Neural crest cell (in vitro differentiated cells): ENCODE data around the gene SMAD3. TPM values are rescaled to one million over a fixed set of nuclear protein-coding genes. Genes with fewer than 3 reads are reported as not detected.

Experiments used
- DNase-seq: peaks from one replicate; pipeline ENCODE4 v3.0.0; 2021; ENCODE audit warnings: low read depth, mixed read lengths, low spot score
- H3K27ac Mint-ChIP-seq: one replicate; pipeline ENCODE4 v1.8.0; 2021; ENCODE audit warnings: mild to moderate bottlenecking, mixed read lengths; ENCODE audit not compliant: unreplicated experiment
- H3K27me3 Mint-ChIP-seq: 2 replicates; pipeline ENCODE4 v1.8.0; 2021; ENCODE audit warnings: low read depth, mild to moderate bottlenecking, mixed read lengths
- H3K36me3 Mint-ChIP-seq: 2 replicates; pipeline ENCODE4 v1.8.0; 2021; ENCODE audit warnings: low read depth, mild to moderate bottlenecking, mixed read lengths
- H3K4me1 Mint-ChIP-seq: 2 replicates; pipeline ENCODE4 v1.8.0; 2021; ENCODE audit warnings: mixed read lengths
- H3K4me3 Mint-ChIP-seq: one replicate; pipeline ENCODE4 v1.8.0; 2021; ENCODE audit warnings: mild to moderate bottlenecking, mixed read lengths
- H3K9me3 Mint-ChIP-seq: 2 replicates; pipeline ENCODE4 v1.8.0; 2021; ENCODE audit warnings: mixed read lengths
- total RNA-seq: library from RNA; stranded (reverse); gene quantifications from 2 replicates; pipeline ENCODE4 v1.2.1, GENCODE V29; 2021
- TF ChIP-seq, protein P1 (sequence below): fragments of 200-600 bp; sonication (generic); conservative IDR thresholded peaks from 2 replicates; pipeline ENCODE4 v1.5.0; 2021; ENCODE audit warnings: antibody characterized with exemption, mild to moderate bottlenecking

The SMAD3 gene
- total RNA-seq, 1 donor from 2014 or later = 39.5 TPM

DNA sequence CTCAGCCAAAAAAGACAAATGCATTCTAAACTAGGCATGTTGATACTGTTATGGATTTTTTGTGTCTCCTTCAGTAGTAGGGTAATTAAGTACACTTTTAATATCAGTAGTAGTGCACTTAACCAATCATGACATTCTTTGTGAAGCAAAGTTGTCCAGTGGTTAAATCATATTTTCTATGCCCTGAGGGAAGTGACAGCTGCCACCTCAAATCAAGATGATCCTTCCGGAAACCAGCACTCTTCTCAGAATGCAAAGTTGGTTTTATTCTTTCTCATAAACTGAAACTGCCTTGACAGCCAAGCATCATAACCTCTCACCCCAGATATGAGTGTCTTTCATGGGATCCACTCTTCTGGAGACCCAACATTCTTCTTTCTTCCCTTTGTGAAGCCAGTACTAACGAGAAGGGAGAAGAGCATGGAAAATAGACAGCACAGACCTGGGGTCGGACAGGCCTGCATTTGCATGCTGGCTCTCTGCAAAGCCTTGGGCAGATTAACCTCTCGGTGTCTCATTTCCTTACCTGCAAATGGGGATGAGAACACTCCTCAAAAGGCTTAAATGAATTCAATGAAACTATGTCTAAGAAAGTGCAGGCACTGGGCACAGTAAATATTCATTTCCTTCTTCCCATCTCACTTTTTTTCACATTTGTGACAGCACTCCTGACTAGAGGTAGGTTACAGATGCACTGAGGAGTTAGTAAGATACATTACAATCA is 175.9 kb downstream of the SMAD3 start:
- H3K4me1 Mint-ChIP-seq = peaks cover 18% of the 10 kb centered on the region
- H3K9me3 Mint-ChIP-seq = peaks cover 4% of the 10 kb centered on the region
- H3K4me3 Mint-ChIP-seq = no peak overlapping the region
- H3K27ac Mint-ChIP-seq = no peak overlapping the region
- H3K27me3 Mint-ChIP-seq = no peaks in the 10 kb centered on the region
- DNase-seq = no peak
- TF ChIP-seq, protein P1, sequence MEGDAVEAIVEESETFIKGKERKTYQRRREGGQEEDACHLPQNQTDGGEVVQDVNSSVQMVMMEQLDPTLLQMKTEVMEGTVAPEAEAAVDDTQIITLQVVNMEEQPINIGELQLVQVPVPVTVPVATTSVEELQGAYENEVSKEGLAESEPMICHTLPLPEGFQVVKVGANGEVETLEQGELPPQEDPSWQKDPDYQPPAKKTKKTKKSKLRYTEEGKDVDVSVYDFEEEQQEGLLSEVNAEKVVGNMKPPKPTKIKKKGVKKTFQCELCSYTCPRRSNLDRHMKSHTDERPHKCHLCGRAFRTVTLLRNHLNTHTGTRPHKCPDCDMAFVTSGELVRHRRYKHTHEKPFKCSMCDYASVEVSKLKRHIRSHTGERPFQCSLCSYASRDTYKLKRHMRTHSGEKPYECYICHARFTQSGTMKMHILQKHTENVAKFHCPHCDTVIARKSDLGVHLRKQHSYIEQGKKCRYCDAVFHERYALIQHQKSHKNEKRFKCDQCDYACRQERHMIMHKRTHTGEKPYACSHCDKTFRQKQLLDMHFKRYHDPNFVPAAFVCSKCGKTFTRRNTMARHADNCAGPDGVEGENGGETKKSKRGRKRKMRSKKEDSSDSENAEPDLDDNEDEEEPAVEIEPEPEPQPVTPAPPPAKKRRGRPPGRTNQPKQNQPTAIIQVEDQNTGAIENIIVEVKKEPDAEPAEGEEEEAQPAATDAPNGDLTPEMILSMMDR = no peak
- H3K36me3 Mint-ChIP-seq = peaks cover 13% of the 10 kb centered on the region

DNA sequence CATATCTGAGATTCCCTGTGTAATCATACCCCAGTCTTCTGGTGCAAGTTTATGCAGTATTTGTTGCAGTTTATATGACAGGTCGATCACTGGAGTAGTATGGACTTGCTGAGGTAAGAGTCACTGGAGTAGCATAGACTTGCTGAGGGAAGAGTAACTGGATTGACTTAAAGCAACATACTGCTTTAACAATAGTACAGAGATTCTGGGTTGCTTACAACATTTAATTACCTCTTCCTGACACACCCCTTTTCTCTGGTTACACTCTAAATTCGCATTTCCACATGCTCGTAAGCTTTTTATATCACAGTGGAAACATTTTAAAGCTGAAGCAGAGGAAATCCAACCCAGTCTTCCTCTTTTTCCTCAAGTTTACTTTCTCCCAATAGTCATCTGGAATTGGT is 177.3 kb downstream of the SMAD3 start:
- Mint-ChIP-seq H3K4me1 (peaks cover 18% of the 10 kb centered on the region), H3K9me3 (peaks cover 7% of the 10 kb centered on the region), H3K36me3 (peaks cover 22% of the 10 kb centered on the region), H3K4me3 (no peak overlapping the region), H3K27me3 (no peaks in the 10 kb centered on the region), H3K27ac (no peak overlapping the region)
- TF ChIP-seq, protein P1 = no peak
- no peak for DNase-seq

Other genes starting within 250 kb of the SMAD3 start
- 54.9 and 56.2 TPM in 2 replicates for gene AAGAB, start 189.1 kb downstream of the SMAD3 start, total RNA-seq
- gene IQCH, start 189.2 kb downstream of the SMAD3 start, total RNA-seq = 2.5 and 2.8 TPM in 2 replicates